ENCODE data around the gene RPTOR. TPM values are rescaled to one million over a fixed set of nuclear protein-coding genes. Genes with fewer than 3 reads are reported as not detected.

RPTOR gene
- total and polyA plus RNA-seq, 10 of the 15 experiments (the other 5 are each of a cell fraction or from before 2014, with no cell fraction given), result 0.18 to 32.1 (median 7.8) TPM

- TF ChIP-seq ATF2 (IDR thresholded peaks at IDR 0.05; ENCODE audit: low read length), result no peak
- no peak for TF ChIP-seq ZNF207 (IDR thresholded peaks at IDR 0.05; ENCODE audit: borderline replicate concordance)
- no peak for TF ChIP-seq RAD51 (IDR thresholded peaks at IDR 0.05)
- no peak for TF ChIP-seq SMAD1 (IDR thresholded peaks at IDR 0.05; ENCODE audit: low read depth, partially characterized antibody)
- TF ChIP-seq ASH2L (IDR thresholded peaks at IDR 0.05; ENCODE audit: borderline replicate concordance, low read depth), result no peak
- no peak for TF ChIP-seq POU2F2 (IDR thresholded peaks at IDR 0.05; ENCODE audit: borderline replicate concordance, low read depth, low read length)
- no peak for TF ChIP-seq JUNB (IDR thresholded peaks at IDR 0.05)
- no peak for TF ChIP-seq KDM1A (IDR thresholded peaks at IDR 0.05; ENCODE audit: borderline replicate concordance)
Measured at GRCh38 chr17:80912476-80912875, 367.8 kb downstream of the RPTOR start (continued).

GRCh38 chr17:80913928-80914821, 369.5 kb downstream of the RPTOR start:
- DNase-seq (ENCODE audit: low read depth, low spot score) (no peak), FAIRE-seq (no peak), ATAC-seq (no peak)
- BruUV-seq (replicated peaks), result no TSS peak
- SMC1A ChIA-PET (ENCODE audit: uncharacterized antibody, unreplicated experiment), result interaction anchor here (1.2 kb wide), 1 partner anchor 13 kb away, joined by 3 read pairs; no protein-coding TSS in a partner anchor
- POLR2A ChIA-PET, result no interaction called here
- Histone ChIP-seq H2AFZ (ENCODE audit: control insufficient read depth, low read depth, low read length) (no peak overlapping the region), H3K9me3 (replicated peaks; ENCODE audit: control insufficient read depth, insufficient read depth, low read length) (peaks cover 21% of the 10 kb centered on the region; the same call in 2 of the 3 replicates), H3K4me2 (ENCODE audit: control insufficient read depth, insufficient read depth) (no peak overlapping the region), H3K27ac (ENCODE audit: control insufficient read depth, insufficient read depth) (no peak overlapping the region), H4K20me1 (ENCODE audit: control insufficient read depth, insufficient read depth) (no peaks in the 10 kb centered on the region), H3K9ac (ENCODE audit: control insufficient read depth, insufficient read depth, low read length) (no peak overlapping the region), H3K36me3 (ENCODE audit: control insufficient read depth in 2 of 2, insufficient read depth in 2 of 2, low read length in 1 of 2) (peaks cover 4 to 8% of the 10 kb centered on the region in 2 experiments; a peak in 3 of 4 replicates), H3K4me1 (ENCODE audit: control insufficient read depth, insufficient read depth, low read length) (peaks cover 33% of the 10 kb centered on the region), H3K27me3 (replicated peaks in 1 of 2; ENCODE audit: control insufficient read depth in 2 of 2, insufficient read depth in 2 of 2, low read length in 1 of 2) (no peaks in the 10 kb centered on the region), H3K4me3 (no peak overlapping the region), H3K79me2 (ENCODE audit: control insufficient read depth, insufficient read depth, low read length) (no peaks in the 10 kb centered on the region)
- intact Hi-C loops (cut with micrococcal nuclease; ENCODE audit: unreplicated experiment) (no loop called here), in situ Hi-C loops (cut with MboI) (no loop called here)
- RAD21 ChIA-PET (ENCODE audit: unreplicated experiment), result no interaction called here
- CTCF ChIA-PET, result no interaction called here
- WGBS (ENCODE audit: insufficient coverage, insufficient replicate concordance, low lambda C conversion rate, missing lambda C conversion rate), result 72% methylated on average over 21 of the region's 21 CpGs
- TF ChIP-seq TCF7 (IDR thresholded peaks at IDR 0.05; ENCODE audit: borderline replicate concordance) (no peak), CBX3 (IDR thresholded peaks at IDR 0.05; ENCODE audit: borderline replicate concordance, low read depth) (no peak), CHD4 (IDR thresholded peaks at IDR 0.05) (no peak), STAT1 (conservative IDR thresholded peaks at IDR 0.05) (no peak), IRF4 (IDR thresholded peaks at IDR 0.05; ENCODE audit: low read depth, low read length) (no peak), PAX5 (IDR thresholded peaks at IDR 0.05; ENCODE audit: borderline replicate concordance, low read depth, low read length) (no peak), SMAD5 (IDR thresholded peaks at IDR 0.05; ENCODE audit: low read depth) (no peak), SREBF1 (IDR thresholded peaks at IDR 0.05; ENCODE audit: low read length) (no peak), KDM1A (IDR thresholded peaks at IDR 0.05; ENCODE audit: borderline replicate concordance) (no peak), SREBF2 (IDR thresholded peaks at IDR 0.05; ENCODE audit: low read length) (no peak), ZBTB33 (IDR thresholded peaks at IDR 0.05) (no peak), ZZZ3 (IDR thresholded peaks at IDR 0.05; ENCODE audit: control insufficient read depth, insufficient read length, low read depth) (no peak)
